Coronary artery (tissue), 2 donors: ENCODE measurements around the gene ING2.

Source experiments
- DNase-seq: peaks from one replicate; pipeline ENCODE4 v3.0.0-alpha.2; 2017; ENCODE audit warnings: low spot score
- H3K27ac ChIP-seq, 2 donors: fragments of 200-600 bp; sonication (generic); one replicate each; pipeline ENCODE4 v1.5.1; 2016 to 2019
- H3K4me3 ChIP-seq: fragments of 200-600 bp; sonication (generic); 2 replicates; pipeline ENCODE4 v1.5.1; 2016; ENCODE audit warnings: mild to moderate bottlenecking, moderate library complexity
- CTCF ChIP-seq: fragments of 200-600 bp; sonication (generic); IDR thresholded peaks from one replicate; pipeline ENCODE4 v1.5.1; 2019; ENCODE audit warnings: antibody characterized with exemption

The ING2 gene

DNA sequence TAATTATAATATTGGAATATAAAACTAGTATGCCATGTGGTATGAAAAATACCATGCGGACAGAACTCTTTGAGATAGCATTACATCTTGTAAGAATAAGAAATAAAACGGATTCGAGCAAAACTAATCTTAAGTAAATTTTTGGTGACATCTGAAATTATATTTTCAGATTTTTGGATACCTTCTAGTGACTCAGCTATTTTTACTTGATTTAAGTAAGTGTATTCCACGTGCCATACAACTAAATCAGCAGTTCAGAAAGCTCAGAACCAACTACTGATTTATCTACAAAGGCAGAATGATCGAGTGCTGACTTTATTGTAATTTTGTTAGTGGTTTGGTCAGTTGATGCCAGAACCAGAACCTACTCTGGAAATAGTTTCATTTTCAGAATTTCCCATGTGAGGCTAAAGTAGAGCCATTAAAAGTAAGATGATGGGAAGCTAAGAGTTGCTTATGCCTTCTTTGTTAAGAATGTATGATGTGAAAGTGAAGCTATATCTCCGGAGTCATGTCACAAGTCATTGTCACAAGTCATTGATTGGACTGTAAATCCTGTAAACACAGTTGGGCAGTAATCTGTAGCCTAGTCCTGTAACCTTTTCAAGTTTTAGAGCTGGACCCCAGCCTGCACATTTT, 4.0 kb downstream of the ING2 start:
- TF ChIP-seq CTCF: no peak
- no peak for DNase-seq
- no peak overlapping the region for H3K4me3 ChIP-seq
- H3K27ac ChIP-seq: no peak overlapping the region

DNA sequence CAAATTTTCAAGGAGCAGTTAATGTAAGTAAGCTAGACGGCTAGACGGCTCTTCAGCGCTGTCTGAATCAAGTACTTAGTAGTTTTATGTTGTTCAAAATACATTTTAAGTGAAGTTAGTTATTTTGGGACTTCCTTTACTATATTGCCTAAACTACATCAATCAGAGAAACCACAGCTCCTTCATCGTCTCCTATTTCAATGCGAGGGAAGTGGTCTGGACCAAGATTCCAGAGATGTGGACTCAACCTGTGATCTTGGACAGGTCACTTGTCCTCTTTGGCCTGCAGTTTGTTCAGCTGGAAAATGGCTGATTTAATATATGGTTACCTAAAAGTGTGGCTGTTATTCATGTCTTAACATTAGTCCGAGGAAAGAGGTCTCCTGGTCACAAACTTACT, 10.6 kb downstream of the ING2 start:
- DNase-seq: no peak
- TF ChIP-seq CTCF: no peak
- Histone ChIP-seq H3K27ac (no peak overlapping the region), H3K4me3 (no peak overlapping the region)

DNA sequence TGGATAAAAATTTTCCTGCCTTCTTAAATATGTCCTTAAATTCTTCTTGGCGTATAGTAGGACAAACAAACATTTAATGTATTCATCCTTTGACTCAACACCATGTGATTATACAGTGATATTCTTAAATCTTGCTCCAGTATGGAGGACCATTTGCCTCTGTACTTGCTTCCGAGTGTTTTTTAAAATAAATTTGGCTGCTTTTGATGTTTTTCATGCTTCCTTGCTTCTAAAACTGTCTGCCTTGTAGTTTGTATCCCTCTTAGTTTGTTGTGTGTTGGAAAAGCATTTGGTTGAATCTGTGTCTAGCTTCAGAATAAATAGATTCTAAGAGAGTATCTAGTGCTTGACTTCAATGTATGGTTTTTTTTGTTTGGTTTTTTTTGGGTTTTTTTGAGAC, 12.3 kb downstream of the ING2 start:
- no peak for TF ChIP-seq CTCF
- no peak for DNase-seq
- H3K4me3 ChIP-seq: no peak overlapping the region
- H3K27ac ChIP-seq: no peak overlapping the region

DNA sequence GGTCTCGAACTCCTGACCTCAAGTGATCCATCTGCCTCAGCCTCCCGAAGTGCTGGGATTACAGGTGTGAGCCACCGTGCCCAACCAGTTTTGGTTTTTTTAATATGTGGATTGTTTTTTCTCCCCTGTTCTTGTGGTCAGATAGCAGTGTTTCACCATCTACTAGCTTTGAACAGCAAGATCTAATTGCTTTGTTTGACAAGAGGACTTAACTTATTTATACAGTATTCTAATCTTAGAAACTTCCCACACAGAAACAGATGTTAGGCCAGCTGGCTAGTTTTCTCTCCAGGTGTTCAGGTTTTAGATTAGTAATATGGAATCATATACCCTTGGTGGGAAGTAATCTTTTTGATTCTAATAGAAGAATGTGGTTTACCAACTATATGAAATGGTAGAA, 12.9 kb downstream of the ING2 start:
- TF ChIP-seq CTCF: no peak
- H3K27ac ChIP-seq: no peak overlapping the region
- H3K4me3 ChIP-seq: no peak overlapping the region
- DNase-seq: no peak

GRCh38 chr4:183522821-183523220, 18.0 kb downstream of the ING2 start:
- no peak overlapping the region for H3K4me3 ChIP-seq
- H3K27ac ChIP-seq: no peak overlapping the region
- no peak for TF ChIP-seq CTCF
- no peak for DNase-seq

- H3K27ac ChIP-seq: no peak overlapping the region
- no peak for DNase-seq
- no peak for TF ChIP-seq CTCF
- H3K4me3 ChIP-seq: no peak overlapping the region
Observed at GRCh38 chr4:183527326-183527725, 22.5 kb downstream of the ING2 start.

GRCh38 chr4:183532821-183533220, 28.0 kb downstream of the ING2 start:
- Histone ChIP-seq H3K27ac (no peak overlapping the region), H3K4me3 (no peak overlapping the region)
- TF ChIP-seq CTCF: no peak
- DNase-seq: no peak
